Parathyroid adenoma (tissue), 2 donors: ENCODE data around the gene TRMT44.
"Not testable (repeated sequence)": the region's sequence is repeated elsewhere in the genome, so short reads cannot be mapped to it uniquely, and the experiment has no call there.

Experiments used
- H2AFZ ChIP-seq: fragments of 300-600 bp; sonication (generic); one replicate; pipeline ENCODE4 v1.7.0; 2017; ENCODE audit warnings: antibody characterized with exemption, mild to moderate bottlenecking
- H3K27ac ChIP-seq: fragments of 300-600 bp; sonication (generic); one replicate; pipeline ENCODE4 v1.7.0; 2017
- H3K27me3 ChIP-seq: fragments of 300-600 bp; sonication (generic); one replicate; pipeline ENCODE4 v1.7.0; 2017; ENCODE audit warnings: low read length; ENCODE audit not compliant: control insufficient read depth, insufficient read depth
- H3K36me3 ChIP-seq: fragments of 300-600 bp; sonication (generic); one replicate; pipeline ENCODE4 v1.7.0; 2017; ENCODE audit warnings: low read length; ENCODE audit not compliant: control insufficient read depth, insufficient read depth
- H3K4me1 ChIP-seq: fragments of 300-600 bp; sonication (generic); one replicate; pipeline ENCODE4 v1.7.0; 2017; ENCODE audit warnings: control low read depth
- H3K4me2 ChIP-seq: fragments of 300-600 bp; sonication (generic); one replicate; pipeline ENCODE4 v1.7.0; 2017; ENCODE audit warnings: low read length
- H3K4me3 ChIP-seq: fragments of 300-600 bp; sonication (generic); one replicate; pipeline ENCODE4 v1.7.0; 2017; ENCODE audit warnings: low read depth, low read length
- H3K79me2 ChIP-seq: fragments of 300-600 bp; sonication (generic); one replicate; pipeline ENCODE4 v1.7.0; 2017; ENCODE audit warnings: control low read depth
- H3K9ac ChIP-seq: fragments of 300-600 bp; sonication (generic); one replicate; pipeline ENCODE4 v1.7.0; 2017; ENCODE audit warnings: mild to moderate bottlenecking
- H3K9me3 ChIP-seq: fragments of 300-600 bp; sonication (generic); one replicate; pipeline ENCODE4 v1.7.0; 2017; ENCODE audit warnings: low read length; ENCODE audit not compliant: control insufficient read depth
- TF ChIP-seq, protein P1 (sequence below): fragments of 300-600 bp; sonication (generic); IDR thresholded peaks from one replicate; pipeline ENCODE4 v1.7.0; 2017; ENCODE audit warnings: antibody characterized with exemption, mild to moderate bottlenecking
- donor health status: primary hyperparathyroidism.

Gene TRMT44

DNA sequence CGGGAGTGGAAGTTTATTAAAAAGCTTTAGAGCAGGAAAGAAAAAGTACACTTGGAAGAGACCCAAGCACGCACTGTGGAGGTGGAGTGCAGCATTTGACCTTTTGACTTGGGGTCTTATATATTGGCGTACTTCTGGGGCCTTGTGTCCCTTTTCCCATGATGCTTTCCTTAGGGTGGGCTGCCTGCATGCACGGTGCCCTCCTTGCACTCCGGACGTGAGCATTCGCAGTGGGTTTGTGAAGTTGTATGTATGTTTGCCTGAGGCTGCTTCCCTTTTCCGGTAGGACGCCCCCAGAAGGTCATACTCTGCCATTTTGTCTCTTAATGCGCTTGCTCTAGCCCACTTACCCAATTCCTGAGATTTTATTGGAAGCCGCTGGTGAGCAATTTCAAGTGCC, 39.6 kb downstream of the TRMT44 start:
- TF ChIP-seq, protein P1, sequence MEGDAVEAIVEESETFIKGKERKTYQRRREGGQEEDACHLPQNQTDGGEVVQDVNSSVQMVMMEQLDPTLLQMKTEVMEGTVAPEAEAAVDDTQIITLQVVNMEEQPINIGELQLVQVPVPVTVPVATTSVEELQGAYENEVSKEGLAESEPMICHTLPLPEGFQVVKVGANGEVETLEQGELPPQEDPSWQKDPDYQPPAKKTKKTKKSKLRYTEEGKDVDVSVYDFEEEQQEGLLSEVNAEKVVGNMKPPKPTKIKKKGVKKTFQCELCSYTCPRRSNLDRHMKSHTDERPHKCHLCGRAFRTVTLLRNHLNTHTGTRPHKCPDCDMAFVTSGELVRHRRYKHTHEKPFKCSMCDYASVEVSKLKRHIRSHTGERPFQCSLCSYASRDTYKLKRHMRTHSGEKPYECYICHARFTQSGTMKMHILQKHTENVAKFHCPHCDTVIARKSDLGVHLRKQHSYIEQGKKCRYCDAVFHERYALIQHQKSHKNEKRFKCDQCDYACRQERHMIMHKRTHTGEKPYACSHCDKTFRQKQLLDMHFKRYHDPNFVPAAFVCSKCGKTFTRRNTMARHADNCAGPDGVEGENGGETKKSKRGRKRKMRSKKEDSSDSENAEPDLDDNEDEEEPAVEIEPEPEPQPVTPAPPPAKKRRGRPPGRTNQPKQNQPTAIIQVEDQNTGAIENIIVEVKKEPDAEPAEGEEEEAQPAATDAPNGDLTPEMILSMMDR = no peak
- no peak overlapping the region for H3K4me3 ChIP-seq
- no peak overlapping the region for H2AFZ ChIP-seq
- H3K79me2 ChIP-seq = no peaks in the 10 kb centered on the region
- H3K27me3 ChIP-seq = no peaks in the 10 kb centered on the region
- H3K4me1 ChIP-seq = no peaks in the 10 kb centered on the region
- no peak overlapping the region for H3K9ac ChIP-seq
- H3K4me2 ChIP-seq = no peak overlapping the region
- H3K9me3 ChIP-seq = no peaks in the 10 kb centered on the region
- H3K36me3 ChIP-seq = no peaks in the 10 kb centered on the region
- H3K27ac ChIP-seq = no peak overlapping the region

DNA sequence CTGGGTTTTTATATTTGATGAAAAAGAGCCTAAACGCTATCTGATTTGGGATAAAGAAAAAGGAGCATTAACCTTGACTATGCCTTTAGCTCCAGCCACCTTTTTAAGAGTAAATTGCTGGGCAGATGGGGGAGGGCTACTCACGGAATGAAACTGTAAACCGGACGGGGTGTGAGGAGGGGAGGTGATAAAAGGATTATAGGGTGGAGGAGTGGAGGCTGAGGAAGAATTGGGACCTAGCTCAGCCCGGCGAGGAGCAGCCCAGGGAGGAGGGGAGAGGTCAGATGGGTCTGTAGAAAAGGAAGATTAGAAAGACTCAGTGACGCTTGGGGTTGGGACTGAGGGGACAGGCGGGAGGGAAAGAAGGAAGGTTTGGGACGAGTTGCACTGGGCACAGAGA, 46.1 kb downstream of the TRMT44 start:
- not testable (repeated sequence) for H3K9ac ChIP-seq, H3K4me2 ChIP-seq, H3K79me2 ChIP-seq, H3K36me3 ChIP-seq, H3K9me3 ChIP-seq, H3K27me3 ChIP-seq, H3K4me3 ChIP-seq, H2AFZ ChIP-seq, H3K27ac ChIP-seq, H3K4me1 ChIP-seq

DNA sequence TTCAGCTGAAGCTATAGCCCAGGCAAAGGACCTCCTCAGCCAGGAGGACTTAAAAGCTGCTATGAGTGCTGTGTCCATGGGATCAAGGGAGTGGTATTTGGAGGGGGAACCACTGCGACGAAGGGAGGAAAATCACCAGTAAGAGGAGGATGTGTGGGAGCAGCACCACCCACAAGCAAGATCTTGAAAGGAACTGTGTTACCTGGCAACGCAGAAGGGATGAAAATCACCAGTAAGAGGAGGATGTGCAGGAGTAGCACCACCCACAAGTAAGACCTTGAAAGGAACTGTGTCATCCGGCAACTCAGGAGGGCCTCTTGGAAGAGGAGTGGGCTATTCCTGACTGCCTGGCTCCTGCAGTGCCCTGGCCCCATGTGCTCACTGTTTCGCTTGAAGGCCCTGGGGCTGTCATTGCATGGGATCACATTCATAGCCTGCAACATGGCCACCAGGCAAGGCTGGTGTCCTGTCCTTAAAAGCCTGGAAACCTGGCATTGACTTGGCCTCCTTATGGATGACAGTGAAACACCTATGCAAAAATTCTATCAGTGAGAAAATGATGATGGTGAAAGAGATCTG, 48.3 kb downstream of the TRMT44 start:
- TF ChIP-seq, protein P1 = no peak
- no peak overlapping the region for H3K4me2 ChIP-seq

DNA sequence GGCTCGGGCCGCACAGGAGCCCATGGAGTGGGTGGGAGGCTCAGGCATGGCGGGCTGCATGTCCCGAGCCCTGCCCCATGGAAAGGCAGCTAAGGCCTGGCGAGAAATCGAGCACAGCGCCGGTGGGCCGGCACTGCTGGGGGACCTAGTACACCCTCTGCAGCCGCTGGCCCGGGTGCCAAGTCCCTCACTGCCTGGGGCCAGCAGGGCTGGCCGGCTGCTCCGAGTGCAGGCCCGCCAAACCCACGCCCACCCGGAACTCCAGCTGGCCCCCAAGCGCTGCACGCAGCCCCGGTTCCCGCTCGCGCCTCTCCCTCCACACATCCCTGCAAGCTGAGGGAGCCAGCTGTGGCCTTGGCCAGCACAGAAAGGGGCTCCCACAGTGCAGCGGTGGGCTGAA, 50.9 kb downstream of the TRMT44 start:
- not testable (repeated sequence) for H3K9me3 ChIP-seq, H3K4me3 ChIP-seq, H3K4me2 ChIP-seq, H3K27ac ChIP-seq, H3K4me1 ChIP-seq, H3K27me3 ChIP-seq, H3K9ac ChIP-seq, H3K36me3 ChIP-seq, H3K79me2 ChIP-seq, H2AFZ ChIP-seq

More for the DNA sequence above, 48.3 kb downstream of the TRMT44 start:
- no peaks in the 10 kb centered on the region for H3K36me3 ChIP-seq
- no peak overlapping the region for H3K27ac ChIP-seq
- H2AFZ ChIP-seq = no peak overlapping the region
- no peaks in the 10 kb centered on the region for H3K4me1 ChIP-seq
- no peaks in the 10 kb centered on the region for H3K9me3 ChIP-seq
- H3K79me2 ChIP-seq = no peaks in the 10 kb centered on the region
- H3K4me3 ChIP-seq = no peak overlapping the region
- no peaks in the 10 kb centered on the region for H3K27me3 ChIP-seq
- H3K9ac ChIP-seq = no peak overlapping the region

DNA sequence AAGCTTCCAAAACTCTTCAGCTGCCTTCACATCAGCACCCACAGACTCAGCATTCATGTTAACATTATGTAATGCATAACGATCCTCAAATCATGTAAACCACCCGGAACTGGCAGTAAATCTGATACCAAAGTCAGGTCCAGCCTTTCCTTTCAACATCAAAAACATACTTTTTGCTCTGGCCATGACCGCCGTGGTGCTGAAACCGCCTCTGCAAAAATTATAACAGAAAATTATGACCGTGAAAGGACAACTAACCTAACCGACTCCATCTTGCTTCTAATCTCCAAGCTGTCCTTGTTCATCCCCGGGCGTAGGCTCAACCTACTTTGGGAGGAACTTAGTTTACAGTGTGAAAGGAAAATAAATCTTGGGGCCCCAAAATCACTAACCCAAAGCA, 51.6 kb downstream of the TRMT44 start:
- Histone ChIP-seq H3K9ac (no peak overlapping the region), H3K27ac (no peak overlapping the region), H3K36me3 (no peaks in the 10 kb centered on the region), H3K9me3 (no peaks in the 10 kb centered on the region), H3K4me1 (peaks cover 6% of the 10 kb centered on the region), H3K27me3 (no peaks in the 10 kb centered on the region), H3K4me3 (no peak overlapping the region), H3K79me2 (no peaks in the 10 kb centered on the region), H3K4me2 (no peak overlapping the region), H2AFZ (no peak overlapping the region)
- TF ChIP-seq, protein P1 = no peak

DNA sequence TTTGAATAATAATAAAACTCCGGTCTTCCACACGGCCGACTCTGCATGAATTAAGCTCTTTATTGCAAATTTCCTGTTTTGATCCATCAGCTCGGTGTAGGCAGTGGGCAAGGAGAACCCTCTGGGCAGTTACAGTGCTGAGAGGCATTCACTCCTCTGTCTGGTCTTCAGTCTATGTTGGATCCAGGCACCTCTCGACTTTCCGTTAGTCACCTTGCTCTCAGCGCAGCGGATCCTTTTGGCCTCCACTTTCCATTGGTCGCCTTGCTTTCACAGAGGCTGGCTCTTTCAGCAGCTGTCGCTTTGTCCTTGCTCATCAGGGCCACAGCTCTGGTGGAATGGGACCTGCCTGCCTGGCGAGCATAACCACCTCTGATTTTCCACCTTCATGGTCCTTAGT, 52.9 kb downstream of the TRMT44 start:
- Histone ChIP-seq H3K9me3 (no peaks in the 10 kb centered on the region), H3K27ac (no peak overlapping the region), H3K36me3 (no peaks in the 10 kb centered on the region), H3K27me3 (no peaks in the 10 kb centered on the region), H3K4me2 (no peak overlapping the region), H3K79me2 (no peaks in the 10 kb centered on the region), H3K9ac (no peak overlapping the region), H2AFZ (no peak overlapping the region), H3K4me1 (peaks cover 6% of the 10 kb centered on the region), H3K4me3 (no peak overlapping the region)
- TF ChIP-seq, protein P1 = no peak
